ENCODE measurements around the gene UPK3BL1.
"Not testable (repeated sequence)": the region's sequence is repeated elsewhere in the genome, so short reads cannot be mapped to it uniquely, and the experiment has no call there.

Gene UPK3BL1

GRCh38 chr7:102642691-102643090 is at the start of gene UPK3BL1:
UPK3BL1 (minus strand) TSS chr7:102642791; CDS start chr7:102642741, 50 bp downstream.
- DNase-seq (ENCODE audit: low read depth in 3 of 3, low spot score in 1 of 3), result not testable (repeated sequence)

GRCh38 chr7:102690602-102691001 is 48.0 kb upstream of the UPK3BL1 start:
- DNase-seq (ENCODE audit: low read depth in 3 of 3, low spot score in 1 of 3), result not testable (repeated sequence)

- peak in 1 of 3 donors; percentile 9 for DNase-seq (ENCODE audit: low read depth in 3 of 3, low spot score in 1 of 3)
Observed at GRCh38 chr7:102689436-102690282, 47.1 kb upstream of the UPK3BL1 start.

- DNase-seq (ENCODE audit: low read depth in 3 of 3, low spot score in 1 of 3), result not testable (repeated sequence)
Observed at GRCh38 chr7:102688299-102689036, 45.9 kb upstream of the UPK3BL1 start.

- not testable (repeated sequence) for DNase-seq (ENCODE audit: low read depth in 3 of 3, low spot score in 1 of 3)
Observed at GRCh38 chr7:102682560-102682959, 40.0 kb upstream of the UPK3BL1 start.

- DNase-seq (ENCODE audit: low read depth in 3 of 3, low spot score in 1 of 3), result not testable (repeated sequence)
Observed at GRCh38 chr7:102680780-102681179, 38.2 kb upstream of the UPK3BL1 start.

GRCh38 chr7:102675545-102675944 is 33.0 kb upstream of the UPK3BL1 start:
- DNase-seq (ENCODE audit: low read depth in 3 of 3, low spot score in 1 of 3), result not testable (repeated sequence)

GRCh38 chr7:102673447-102674067 is 31.0 kb upstream of the UPK3BL1 start:
- not testable (repeated sequence) for DNase-seq (ENCODE audit: low read depth in 3 of 3, low spot score in 1 of 3)

- not testable (repeated sequence) for DNase-seq (ENCODE audit: low read depth in 3 of 3, low spot score in 1 of 3)
Observed at GRCh38 chr7:102671956-102672307, 29.3 kb upstream of the UPK3BL1 start.

- DNase-seq (ENCODE audit: low read depth in 3 of 3, low spot score in 1 of 3), result not testable (repeated sequence)
Observed at GRCh38 chr7:102671166-102671955, 28.8 kb upstream of the UPK3BL1 start, which contains the start of gene POLR2J2. POLR2J2 (minus strand) TSS chr7:102671663; CDS start chr7:102671601, 62 bp downstream.

- DNase-seq (ENCODE audit: low read depth in 3 of 3, low spot score in 1 of 3), result not testable (repeated sequence)
Observed at GRCh38 chr7:102667523-102667922, 24.9 kb upstream of the UPK3BL1 start.

GRCh38 chr7:102666850-102667249 is 24.3 kb upstream of the UPK3BL1 start:
- DNase-seq (ENCODE audit: low read depth in 3 of 3, low spot score in 1 of 3), result not testable (repeated sequence)

- not testable (repeated sequence) for DNase-seq (ENCODE audit: low read depth in 3 of 3, low spot score in 1 of 3)
Observed at GRCh38 chr7:102664765-102665164, 22.2 kb upstream of the UPK3BL1 start.

GRCh38 chr7:102649924-102650323 is 7.3 kb upstream of the UPK3BL1 start, which contains the start of gene SPDYE2B:
SPDYE2B (plus strand) TSS chr7:102650319; CDS start chr7:102652349, 2,030 bp downstream.
- DNase-seq (ENCODE audit: low read depth in 3 of 3, low spot score in 1 of 3), result not testable (repeated sequence)

GRCh38 chr7:102647813-102648212 is 5.2 kb upstream of the UPK3BL1 start:
- not testable (repeated sequence) for DNase-seq (ENCODE audit: low read depth in 3 of 3, low spot score in 1 of 3)

GRCh38 chr7:102643404-102643803 is 813 bp upstream of the UPK3BL1 start:
- DNase-seq (ENCODE audit: low read depth in 3 of 3, low spot score in 1 of 3), result not testable (repeated sequence)

GRCh38 chr7:102638848-102639247 is 3.7 kb downstream of the UPK3BL1 start:
- not testable (repeated sequence) for DNase-seq (ENCODE audit: low read depth in 3 of 3, low spot score in 1 of 3)

GRCh38 chr7:102636956-102637355 is 5.6 kb downstream of the UPK3BL1 start:
- not testable (repeated sequence) for DNase-seq (ENCODE audit: low read depth in 3 of 3, low spot score in 1 of 3)

- not testable (repeated sequence) for DNase-seq (ENCODE audit: low read depth in 3 of 3, low spot score in 1 of 3)
Observed at GRCh38 chr7:102635354-102635753, 7.2 kb downstream of the UPK3BL1 start.

GRCh38 chr7:102634299-102634698 is 8.3 kb downstream of the UPK3BL1 start:
- not testable (repeated sequence) for DNase-seq (ENCODE audit: low read depth in 3 of 3, low spot score in 1 of 3)
